ENCODE results near the gene PRKG1. TPM values are rescaled to one million over a fixed set of nuclear protein-coding genes. Genes with fewer than 3 reads are reported as not detected.
A peak's percentile ranks its signal among the peaks of the same experiment; 100 is the strongest.

The PRKG1 gene
- total RNA-seq, 2 donors from 2014 or later: 0.42 TPM; not detected in 1

GRCh38 chr10:51867956-51868355 lies 793.7 kb downstream of the PRKG1 start:
- Mint-ChIP-seq H3K4me3 (no peak overlapping the region), H3K9me3 (peaks cover 4% of the 10 kb centered on the region), H3K27me3 (no peaks in the 10 kb centered on the region), H3K4me1 (peaks cover 4% of the 10 kb centered on the region), H3K27ac (no peak overlapping the region), H3K36me3 (ENCODE audit: low read depth) (no peaks in the 10 kb centered on the region)
- ATAC-seq (replicated peaks): peak; percentile 66

GRCh38 chr10:51874131-51874530 lies 799.8 kb downstream of the PRKG1 start:
- Mint-ChIP-seq H3K4me1 (peaks cover 8% of the 10 kb centered on the region), H3K27me3 (no peaks in the 10 kb centered on the region), H3K36me3 (ENCODE audit: low read depth) (no peaks in the 10 kb centered on the region), H3K27ac (no peak overlapping the region), H3K9me3 (no peaks in the 10 kb centered on the region), H3K4me3 (no peak overlapping the region)
- no peak for ATAC-seq (replicated peaks)

GRCh38 chr10:51875610-51876009 lies 801.3 kb downstream of the PRKG1 start:
- no peaks in the 10 kb centered on the region for H3K36me3 Mint-ChIP-seq (ENCODE audit: low read depth)
- H3K9me3 Mint-ChIP-seq: no peaks in the 10 kb centered on the region
- no peak overlapping the region for H3K27ac Mint-ChIP-seq

DNA sequence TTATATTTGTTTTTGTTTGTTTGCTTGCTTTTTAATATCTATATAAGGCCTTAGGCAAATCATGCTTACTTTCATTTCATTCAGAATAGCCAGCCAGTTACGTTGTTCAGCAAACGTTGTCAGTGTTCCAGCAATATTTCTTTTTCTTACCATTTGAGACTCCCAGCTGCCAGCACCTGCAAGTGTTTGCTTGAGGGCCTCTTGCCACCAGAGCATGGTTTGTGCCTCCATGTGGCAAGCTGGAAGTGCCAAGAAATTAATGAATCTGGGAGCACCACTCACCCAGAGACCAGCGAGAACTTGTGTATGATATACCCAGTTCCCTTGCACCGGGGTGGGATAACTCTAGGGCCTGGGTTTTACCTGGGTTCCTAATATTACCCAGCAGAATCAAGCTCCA lies 802.2 kb downstream of the PRKG1 start:
- H3K36me3 Mint-ChIP-seq (ENCODE audit: low read depth): no peaks in the 10 kb centered on the region
- ATAC-seq (replicated peaks): no peak
- H3K27ac Mint-ChIP-seq: no peak overlapping the region

More at GRCh38 chr10:51875610-51876009, 801.3 kb downstream of the PRKG1 start:
- Mint-ChIP-seq H3K4me3 (no peak overlapping the region), H3K27me3 (no peaks in the 10 kb centered on the region), H3K4me1 (peaks cover 11% of the 10 kb centered on the region)
- no peak for ATAC-seq (replicated peaks)

GRCh38 chr10:51876979-51877378 lies 802.7 kb downstream of the PRKG1 start:
- Mint-ChIP-seq H3K9me3 (no peaks in the 10 kb centered on the region), H3K27ac (no peak overlapping the region), H3K4me1 (peaks cover 11% of the 10 kb centered on the region), H3K4me3 (no peak overlapping the region), H3K27me3 (no peaks in the 10 kb centered on the region), H3K36me3 (ENCODE audit: low read depth) (no peaks in the 10 kb centered on the region)
- ATAC-seq (replicated peaks): no peak

More for the DNA sequence above, 802.2 kb downstream of the PRKG1 start:
- Mint-ChIP-seq H3K4me1 (peaks cover 11% of the 10 kb centered on the region), H3K27me3 (no peaks in the 10 kb centered on the region), H3K9me3 (no peaks in the 10 kb centered on the region), H3K4me3 (no peak overlapping the region)

- Mint-ChIP-seq H3K27me3 (no peaks in the 10 kb centered on the region), H3K9me3 (no peaks in the 10 kb centered on the region), H3K4me1 (peaks cover 11% of the 10 kb centered on the region), H3K36me3 (ENCODE audit: low read depth) (no peaks in the 10 kb centered on the region), H3K27ac (no peak overlapping the region), H3K4me3 (no peak overlapping the region)
- ATAC-seq (replicated peaks): no peak
These were observed 803.3 kb downstream of the PRKG1 start for GRCh38 chr10:51877636-51878035.

DNA sequence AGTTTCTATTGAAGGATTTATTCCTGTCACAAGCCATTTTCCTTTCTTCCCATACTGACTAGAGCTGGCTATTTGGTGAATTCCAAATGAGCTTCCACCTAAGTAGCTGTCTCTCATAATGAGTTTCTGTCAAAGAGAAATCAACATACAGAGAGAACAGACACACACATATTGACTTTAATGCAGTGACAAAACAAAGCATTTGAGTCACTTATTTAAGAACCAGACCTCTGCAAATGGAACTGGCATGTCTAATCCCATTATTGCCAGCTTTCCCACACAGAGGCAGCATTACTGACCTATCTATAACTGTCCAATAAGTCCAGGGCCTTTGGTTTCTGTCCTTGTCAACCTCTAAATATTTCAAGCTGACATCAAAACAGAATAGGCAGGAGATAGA lies 804.4 kb downstream of the PRKG1 start:
- Mint-ChIP-seq H3K36me3 (ENCODE audit: low read depth) (no peaks in the 10 kb centered on the region), H3K27me3 (no peaks in the 10 kb centered on the region), H3K4me3 (peak overlapping the region; percentile 67), H3K27ac (peak overlapping the region; percentile 78), H3K4me1 (peaks cover 11% of the 10 kb centered on the region), H3K9me3 (no peaks in the 10 kb centered on the region)
- ATAC-seq (replicated peaks): no peak

DNA sequence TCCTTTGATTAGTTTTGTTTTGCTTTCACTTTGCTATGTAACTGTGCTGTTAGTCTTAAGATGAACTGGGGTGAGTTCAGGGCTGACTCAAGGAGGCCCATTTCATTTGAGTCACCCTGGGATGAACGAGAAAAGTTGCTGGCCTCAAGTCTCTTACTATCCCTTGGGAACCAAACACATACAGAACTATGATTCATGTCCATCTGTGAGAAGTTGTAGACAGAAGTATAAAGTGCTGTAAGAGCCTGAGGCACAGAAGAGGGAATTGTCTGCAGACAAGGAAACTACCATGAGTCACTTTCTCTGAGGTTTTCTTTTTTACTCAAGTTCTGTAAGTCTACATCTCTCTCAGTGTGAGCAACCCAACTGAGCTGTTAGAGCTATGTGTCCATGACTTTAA lies 805.0 kb downstream of the PRKG1 start:
- Mint-ChIP-seq H3K9me3 (no peaks in the 10 kb centered on the region), H3K36me3 (ENCODE audit: low read depth) (no peaks in the 10 kb centered on the region), H3K27me3 (no peaks in the 10 kb centered on the region), H3K27ac (peak overlapping the region; percentile 78), H3K4me1 (peaks cover 11% of the 10 kb centered on the region), H3K4me3 (peak overlapping the region; percentile 67)
- ATAC-seq (replicated peaks): peak; percentile 98

DNA sequence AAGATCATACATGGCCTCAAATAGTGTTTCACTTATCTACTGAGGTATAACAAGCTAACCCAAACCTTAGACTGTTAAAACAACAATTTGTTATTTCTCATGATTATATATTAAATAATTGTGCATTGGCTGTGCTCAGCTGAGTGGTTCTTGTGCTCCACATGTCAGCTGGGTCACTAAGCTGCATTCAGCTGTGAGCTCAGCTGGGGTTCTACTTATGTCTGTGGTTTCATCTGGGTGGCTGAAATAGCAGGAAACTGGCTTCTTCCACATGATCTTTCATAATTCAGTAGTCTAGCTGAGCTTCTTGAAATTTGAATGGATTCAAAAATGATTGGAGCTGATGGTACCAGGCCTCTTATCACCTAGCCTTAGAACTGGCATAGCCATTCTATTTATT lies 806.9 kb downstream of the PRKG1 start:
- no peaks in the 10 kb centered on the region for H3K27me3 Mint-ChIP-seq
- no peak overlapping the region for H3K4me3 Mint-ChIP-seq
- H3K9me3 Mint-ChIP-seq: no peaks in the 10 kb centered on the region
- H3K4me1 Mint-ChIP-seq: peaks cover 11% of the 10 kb centered on the region
- no peak overlapping the region for H3K27ac Mint-ChIP-seq
- ATAC-seq (replicated peaks): no peak
- no peaks in the 10 kb centered on the region for H3K36me3 Mint-ChIP-seq (ENCODE audit: low read depth)

GRCh38 chr10:51886438-51887068 lies 812.3 kb downstream of the PRKG1 start:
- ATAC-seq (replicated peaks): no peak
- H3K27ac Mint-ChIP-seq: no peak overlapping the region
- no peaks in the 10 kb centered on the region for H3K36me3 Mint-ChIP-seq (ENCODE audit: low read depth)
- no peak overlapping the region for H3K4me3 Mint-ChIP-seq
- H3K4me1 Mint-ChIP-seq: no peaks in the 10 kb centered on the region
- no peaks in the 10 kb centered on the region for H3K9me3 Mint-ChIP-seq
- no peaks in the 10 kb centered on the region for H3K27me3 Mint-ChIP-seq

GRCh38 chr10:51888263-51888662 lies 814.0 kb downstream of the PRKG1 start:
- Mint-ChIP-seq H3K9me3 (no peaks in the 10 kb centered on the region), H3K4me3 (no peak overlapping the region), H3K27me3 (no peaks in the 10 kb centered on the region), H3K27ac (no peak overlapping the region), H3K4me1 (no peaks in the 10 kb centered on the region), H3K36me3 (ENCODE audit: low read depth) (no peaks in the 10 kb centered on the region)
- no peak for ATAC-seq (replicated peaks)

DNA sequence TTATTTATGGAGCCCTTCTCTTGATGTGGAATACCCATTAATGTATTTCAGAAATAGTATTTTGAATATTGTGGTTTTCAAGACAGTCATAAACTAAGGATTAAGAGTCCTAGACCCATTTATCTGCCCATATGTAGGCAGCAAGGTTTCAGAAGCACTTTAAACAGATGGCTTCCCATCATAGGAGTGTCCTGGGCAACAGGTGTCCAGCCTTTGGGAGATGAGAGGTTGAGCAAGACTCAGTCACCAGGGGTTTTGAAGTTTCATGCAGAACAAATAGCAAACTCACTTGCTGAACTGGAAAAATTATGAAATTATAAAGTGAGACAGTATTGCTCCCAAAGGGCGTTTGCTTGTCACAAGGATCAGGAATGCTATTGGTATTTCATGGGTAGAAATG lies 818.0 kb downstream of the PRKG1 start:
- H3K27me3 Mint-ChIP-seq: no peaks in the 10 kb centered on the region
- H3K4me1 Mint-ChIP-seq: no peaks in the 10 kb centered on the region
- no peak overlapping the region for H3K27ac Mint-ChIP-seq
- H3K36me3 Mint-ChIP-seq (ENCODE audit: low read depth): no peaks in the 10 kb centered on the region
- no peak for ATAC-seq (replicated peaks)
- no peaks in the 10 kb centered on the region for H3K9me3 Mint-ChIP-seq
- no peak overlapping the region for H3K4me3 Mint-ChIP-seq

GRCh38 chr10:51892965-51893658 lies 818.8 kb downstream of the PRKG1 start:
- no peaks in the 10 kb centered on the region for H3K36me3 Mint-ChIP-seq (ENCODE audit: low read depth)
- H3K4me1 Mint-ChIP-seq: no peaks in the 10 kb centered on the region
- no peak overlapping the region for H3K27ac Mint-ChIP-seq
- H3K27me3 Mint-ChIP-seq: no peaks in the 10 kb centered on the region
- no peak overlapping the region for H3K4me3 Mint-ChIP-seq
- ATAC-seq (replicated peaks): peak; percentile 62
- H3K9me3 Mint-ChIP-seq: no peaks in the 10 kb centered on the region

- Mint-ChIP-seq H3K27ac (no peak overlapping the region), H3K4me1 (no peaks in the 10 kb centered on the region), H3K9me3 (no peaks in the 10 kb centered on the region), H3K27me3 (no peaks in the 10 kb centered on the region), H3K36me3 (ENCODE audit: low read depth) (no peaks in the 10 kb centered on the region), H3K4me3 (no peak overlapping the region)
- no peak for ATAC-seq (replicated peaks)
These were observed 820.7 kb downstream of the PRKG1 start for GRCh38 chr10:51894771-51895578.

GRCh38 chr10:51896849-51897248 lies 822.6 kb downstream of the PRKG1 start:
- H3K36me3 Mint-ChIP-seq (ENCODE audit: low read depth): no peaks in the 10 kb centered on the region
- ATAC-seq (replicated peaks): no peak

More at GRCh38 chr10:51896849-51897248, 822.6 kb downstream of the PRKG1 start:
- H3K4me1 Mint-ChIP-seq: no peaks in the 10 kb centered on the region
- no peak overlapping the region for H3K4me3 Mint-ChIP-seq
- H3K27ac Mint-ChIP-seq: no peak overlapping the region
- H3K9me3 Mint-ChIP-seq: no peaks in the 10 kb centered on the region
- no peaks in the 10 kb centered on the region for H3K27me3 Mint-ChIP-seq
